ENCODE measurements around the gene MUSK. TPM values are rescaled to one million over a fixed set of nuclear protein-coding genes. Genes with fewer than 3 reads are reported as not detected.

Gene MUSK
- total RNA-seq, 2 experiments from 2014 or later, result not detected

GRCh38 chr9:110707419-110707818, 38.8 kb downstream of the MUSK start:
- intact Hi-C loops (cut with micrococcal nuclease), result no loop called here
- no peak for DNase-seq
- no peak overlapping the region for H3K27ac Mint-ChIP-seq
- H3K36me3 Mint-ChIP-seq (ENCODE audit: low read depth), result no peaks in the 10 kb centered on the region
- no peaks in the 10 kb centered on the region for H3K27me3 Mint-ChIP-seq (ENCODE audit: low read depth)
- no peaks in the 10 kb centered on the region for H3K4me1 Mint-ChIP-seq (ENCODE audit: low read depth)
- no peak overlapping the region for H3K4me3 Mint-ChIP-seq
- H3K9me3 Mint-ChIP-seq, result no peaks in the 10 kb centered on the region
- CTCF ChIA-PET, result no interaction called here

GRCh38 chr9:110710420-110710819, 41.8 kb downstream of the MUSK start:
- Mint-ChIP-seq H3K4me3 (no peak overlapping the region), H3K36me3 (ENCODE audit: low read depth) (no peaks in the 10 kb centered on the region), H3K27me3 (ENCODE audit: low read depth) (no peaks in the 10 kb centered on the region), H3K27ac (no peak overlapping the region), H3K4me1 (ENCODE audit: low read depth) (no peaks in the 10 kb centered on the region), H3K9me3 (no peaks in the 10 kb centered on the region)
- CTCF ChIA-PET, result no interaction called here
- no peak for DNase-seq
- intact Hi-C loops (cut with micrococcal nuclease), result no loop called here

- intact Hi-C loops (cut with micrococcal nuclease), result no loop called here
- Mint-ChIP-seq H3K36me3 (ENCODE audit: low read depth) (no peaks in the 10 kb centered on the region), H3K9me3 (no peaks in the 10 kb centered on the region), H3K27me3 (ENCODE audit: low read depth) (no peaks in the 10 kb centered on the region), H3K4me1 (ENCODE audit: low read depth) (no peaks in the 10 kb centered on the region), H3K4me3 (no peak overlapping the region), H3K27ac (no peak overlapping the region)
- no peak for DNase-seq
- CTCF ChIA-PET, result no interaction called here
These were observed 44.4 kb downstream of the MUSK start for GRCh38 chr9:110712955-110713354.

GRCh38 chr9:110714314-110714713, 45.7 kb downstream of the MUSK start:
- Mint-ChIP-seq H3K9me3 (no peaks in the 10 kb centered on the region), H3K27ac (no peak overlapping the region), H3K4me3 (no peak overlapping the region), H3K27me3 (ENCODE audit: low read depth) (no peaks in the 10 kb centered on the region), H3K4me1 (ENCODE audit: low read depth) (no peaks in the 10 kb centered on the region), H3K36me3 (ENCODE audit: low read depth) (no peaks in the 10 kb centered on the region)
- intact Hi-C loops (cut with micrococcal nuclease), result no loop called here
- DNase-seq, result no peak
- CTCF ChIA-PET, result interaction anchor here (0.6 kb wide), 1 partner anchor 228 kb away, joined by 3 read pairs; no protein-coding TSS in a partner anchor

GRCh38 chr9:110728058-110728457, 59.5 kb downstream of the MUSK start:
- Mint-ChIP-seq H3K9me3 (peaks cover 1% of the 10 kb centered on the region), H3K27ac (no peak overlapping the region), H3K27me3 (ENCODE audit: low read depth) (no peaks in the 10 kb centered on the region), H3K4me1 (ENCODE audit: low read depth) (no peaks in the 10 kb centered on the region), H3K4me3 (no peak overlapping the region), H3K36me3 (ENCODE audit: low read depth) (no peaks in the 10 kb centered on the region)
- CTCF ChIA-PET, result no interaction called here
- intact Hi-C loops (cut with micrococcal nuclease), result no loop called here
- no peak for DNase-seq

- no peaks in the 10 kb centered on the region for H3K27me3 Mint-ChIP-seq (ENCODE audit: low read depth)
- CTCF ChIA-PET, result no interaction called here
- no peak overlapping the region for H3K27ac Mint-ChIP-seq
- no peaks in the 10 kb centered on the region for H3K4me1 Mint-ChIP-seq (ENCODE audit: low read depth)
- intact Hi-C loops (cut with micrococcal nuclease), result no loop called here
- no peaks in the 10 kb centered on the region for H3K36me3 Mint-ChIP-seq (ENCODE audit: low read depth)
- H3K9me3 Mint-ChIP-seq, result peaks cover 1% of the 10 kb centered on the region
- DNase-seq, result no peak
- H3K4me3 Mint-ChIP-seq, result no peak overlapping the region
These were observed 61.0 kb downstream of the MUSK start for GRCh38 chr9:110729641-110730040.

- CTCF ChIA-PET, result no interaction called here
- intact Hi-C loops (cut with micrococcal nuclease), result no loop called here
- Mint-ChIP-seq H3K4me1 (ENCODE audit: low read depth) (no peaks in the 10 kb centered on the region), H3K4me3 (no peak overlapping the region), H3K36me3 (ENCODE audit: low read depth) (no peaks in the 10 kb centered on the region), H3K27me3 (ENCODE audit: low read depth) (no peaks in the 10 kb centered on the region), H3K27ac (no peak overlapping the region), H3K9me3 (peaks cover 2% of the 10 kb centered on the region)
- no peak for DNase-seq
These were observed 62.9 kb downstream of the MUSK start for GRCh38 chr9:110731437-110732028.

- no peaks in the 10 kb centered on the region for H3K36me3 Mint-ChIP-seq (ENCODE audit: low read depth)
- H3K4me3 Mint-ChIP-seq, result no peak overlapping the region
- H3K27me3 Mint-ChIP-seq (ENCODE audit: low read depth), result no peaks in the 10 kb centered on the region
- DNase-seq, result no peak
- no peaks in the 10 kb centered on the region for H3K4me1 Mint-ChIP-seq (ENCODE audit: low read depth)
- CTCF ChIA-PET, result no interaction called here
- intact Hi-C loops (cut with micrococcal nuclease), result no loop called here
- peaks cover 2% of the 10 kb centered on the region for H3K9me3 Mint-ChIP-seq
- H3K27ac Mint-ChIP-seq, result no peak overlapping the region
These were observed 70.4 kb downstream of the MUSK start for GRCh38 chr9:110738982-110739381.

GRCh38 chr9:110742741-110743371, 74.3 kb downstream of the MUSK start:
- no peak overlapping the region for H3K27ac Mint-ChIP-seq
- peaks cover 3% of the 10 kb centered on the region for H3K9me3 Mint-ChIP-seq
- H3K36me3 Mint-ChIP-seq (ENCODE audit: low read depth), result no peaks in the 10 kb centered on the region
- H3K4me1 Mint-ChIP-seq (ENCODE audit: low read depth), result no peaks in the 10 kb centered on the region
- no peak overlapping the region for H3K4me3 Mint-ChIP-seq
- DNase-seq, result no peak
- CTCF ChIA-PET, result no interaction called here
- no peaks in the 10 kb centered on the region for H3K27me3 Mint-ChIP-seq (ENCODE audit: low read depth)
- intact Hi-C loops (cut with micrococcal nuclease), result no loop called here

- H3K27ac Mint-ChIP-seq, result no peak overlapping the region
- intact Hi-C loops (cut with micrococcal nuclease), result no loop called here
These were observed 76.3 kb downstream of the MUSK start for GRCh38 chr9:110744715-110745384.

GRCh38 chr9:110745676-110746075, 77.1 kb downstream of the MUSK start:
- DNase-seq, result no peak
- Mint-ChIP-seq H3K27ac (no peak overlapping the region), H3K9me3 (peaks cover 4% of the 10 kb centered on the region), H3K36me3 (ENCODE audit: low read depth) (no peaks in the 10 kb centered on the region), H3K4me3 (no peak overlapping the region), H3K4me1 (ENCODE audit: low read depth) (no peaks in the 10 kb centered on the region), H3K27me3 (ENCODE audit: low read depth) (no peaks in the 10 kb centered on the region)
- intact Hi-C loops (cut with micrococcal nuclease), result no loop called here
- CTCF ChIA-PET, result no interaction called here

More at GRCh38 chr9:110744715-110745384, 76.3 kb downstream of the MUSK start:
- Mint-ChIP-seq H3K27me3 (ENCODE audit: low read depth) (no peaks in the 10 kb centered on the region), H3K4me1 (ENCODE audit: low read depth) (no peaks in the 10 kb centered on the region), H3K9me3 (peaks cover 4% of the 10 kb centered on the region), H3K36me3 (ENCODE audit: low read depth) (no peaks in the 10 kb centered on the region), H3K4me3 (no peak overlapping the region)
- CTCF ChIA-PET, result no interaction called here
- DNase-seq, result no peak

GRCh38 chr9:110746211-110746930, 77.8 kb downstream of the MUSK start:
- CTCF ChIA-PET, result no interaction called here

More at GRCh38 chr9:110746211-110746930, 77.8 kb downstream of the MUSK start:
- H3K27ac Mint-ChIP-seq, result no peak overlapping the region
- no peak overlapping the region for H3K4me3 Mint-ChIP-seq
- intact Hi-C loops (cut with micrococcal nuclease), result no loop called here
- H3K9me3 Mint-ChIP-seq, result peaks cover 4% of the 10 kb centered on the region
- no peak for DNase-seq
- no peaks in the 10 kb centered on the region for H3K36me3 Mint-ChIP-seq (ENCODE audit: low read depth)
- no peaks in the 10 kb centered on the region for H3K4me1 Mint-ChIP-seq (ENCODE audit: low read depth)
- H3K27me3 Mint-ChIP-seq (ENCODE audit: low read depth), result no peaks in the 10 kb centered on the region
